Stomach (tissue), 4 donors: ENCODE data around the gene TNFRSF14.

Experiments
- POLR2A ChIP-seq, 4 donors: fragments of 450-650 bp; IDR thresholded peaks; one replicate each; pipeline ENCODE4 v1.6.1; 2016; ENCODE audit warnings: antibody characterized with exemption in 4 of 4, control low read depth in 2 of 4, mild to moderate bottlenecking in 1 of 4, moderate library complexity in 1 of 4
- POLR2AphosphoS5 ChIP-seq, 3 donors: sonication (generic); formaldehyde crosslinking; IDR thresholded peaks; one replicate each; pipeline ENCODE4 v1.6.1; 2016; ENCODE audit warnings: antibody characterized with exemption in 3 of 3
- TF ChIP-seq, protein P1 (sequence below), 7 experiments: fragments of 450-650 bp in 4 of 7; fragments of 200-600 bp in 3 of 7; sonication (generic) in 3 of 7; IDR thresholded peaks; one replicate each; pipeline ENCODE4 v1.5.1; 2016 to 2019; ENCODE audit warnings: antibody characterized with exemption in 7 of 7, control low read depth in 2 of 7, mild to moderate bottlenecking in 1 of 7

GRCh38 chr1:2506901-2507565, 49.1 kb upstream of the TNFRSF14 start:
- TF ChIP-seq, protein P1, sequence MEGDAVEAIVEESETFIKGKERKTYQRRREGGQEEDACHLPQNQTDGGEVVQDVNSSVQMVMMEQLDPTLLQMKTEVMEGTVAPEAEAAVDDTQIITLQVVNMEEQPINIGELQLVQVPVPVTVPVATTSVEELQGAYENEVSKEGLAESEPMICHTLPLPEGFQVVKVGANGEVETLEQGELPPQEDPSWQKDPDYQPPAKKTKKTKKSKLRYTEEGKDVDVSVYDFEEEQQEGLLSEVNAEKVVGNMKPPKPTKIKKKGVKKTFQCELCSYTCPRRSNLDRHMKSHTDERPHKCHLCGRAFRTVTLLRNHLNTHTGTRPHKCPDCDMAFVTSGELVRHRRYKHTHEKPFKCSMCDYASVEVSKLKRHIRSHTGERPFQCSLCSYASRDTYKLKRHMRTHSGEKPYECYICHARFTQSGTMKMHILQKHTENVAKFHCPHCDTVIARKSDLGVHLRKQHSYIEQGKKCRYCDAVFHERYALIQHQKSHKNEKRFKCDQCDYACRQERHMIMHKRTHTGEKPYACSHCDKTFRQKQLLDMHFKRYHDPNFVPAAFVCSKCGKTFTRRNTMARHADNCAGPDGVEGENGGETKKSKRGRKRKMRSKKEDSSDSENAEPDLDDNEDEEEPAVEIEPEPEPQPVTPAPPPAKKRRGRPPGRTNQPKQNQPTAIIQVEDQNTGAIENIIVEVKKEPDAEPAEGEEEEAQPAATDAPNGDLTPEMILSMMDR (IDR thresholded peaks at IDR 0.05): no peak
- TF ChIP-seq POLR2AphosphoS5 (IDR thresholded peaks at IDR 0.05) (no peak), POLR2A (IDR thresholded peaks at IDR 0.05) (no peak)
